Activated T-cell treated with anti-CD3 and anti-CD28 coated beads for 1 hour (primary cell): Measurements from ENCODE around the gene C5AR1.
"Not testable (repeated sequence)": the region's sequence is repeated elsewhere in the genome, so short reads cannot be mapped to it uniquely, and the experiment has no call there.

Experiments
- DNase-seq: peaks from one replicate; pipeline ENCODE4 v3.0.0-alpha.2; 2020; ENCODE audit warnings: low read depth

C5AR1 gene

GRCh38 chr19:47309608-47310007 lies at the start of gene C5AR1:
Gene C5AR1 (plus strand): TSS chr19:47309861. CDS start chr19:47309896, 35 bp downstream.
- no peak for DNase-seq

- DNase-seq: no peak
These were observed 49.2 kb upstream of the C5AR1 start for GRCh38 chr19:47260476-47260875.

- not testable (repeated sequence) for DNase-seq
These were observed 47.5 kb upstream of the C5AR1 start for GRCh38 chr19:47261946-47262793.

- no peak for DNase-seq
These were observed 45.0 kb upstream of the C5AR1 start for GRCh38 chr19:47264629-47265028.

- no peak for DNase-seq
These were observed 43.2 kb upstream of the C5AR1 start for GRCh38 chr19:47266401-47266941.

GRCh38 chr19:47267350-47267759 lies 42.3 kb upstream of the C5AR1 start:
- DNase-seq: no peak

- DNase-seq: no peak
These were observed 41.6 kb upstream of the C5AR1 start for GRCh38 chr19:47268028-47268427.

- no peak for DNase-seq
These were observed 40.1 kb upstream of the C5AR1 start for GRCh38 chr19:47269596-47269995.

GRCh38 chr19:47270408-47270807 lies 39.3 kb upstream of the C5AR1 start:
- no peak for DNase-seq

GRCh38 chr19:47271949-47272348 lies 37.7 kb upstream of the C5AR1 start:
- DNase-seq: no peak

- DNase-seq: peak; percentile 39
These were observed 37.0 kb upstream of the C5AR1 start for GRCh38 chr19:47272448-47273312.

- DNase-seq: peak; percentile 85
These were observed 36.2 kb upstream of the C5AR1 start for GRCh38 chr19:47273313-47274070.

GRCh38 chr19:47274071-47274890 lies 35.4 kb upstream of the C5AR1 start, which contains the start of gene INAFM1:
Gene INAFM1 (plus strand): TSS chr19:47274885. CDS start chr19:47274920, 35 bp downstream.
- DNase-seq: peak; percentile 100

- DNase-seq: peak; percentile 8
These were observed 34.5 kb upstream of the C5AR1 start for GRCh38 chr19:47274891-47275761.

- no peak for DNase-seq
These were observed 33.7 kb upstream of the C5AR1 start for GRCh38 chr19:47275791-47276461.

- not testable (repeated sequence) for DNase-seq
These were observed 33.1 kb upstream of the C5AR1 start for GRCh38 chr19:47276513-47276912.

GRCh38 chr19:47280183-47280797 lies 29.4 kb upstream of the C5AR1 start:
- DNase-seq: peak; percentile 44

GRCh38 chr19:47283405-47284059 lies 26.1 kb upstream of the C5AR1 start:
- no peak for DNase-seq
